HG03108 (cell line): ENCODE results near the gene ADAMTSL2.

Source experiments
- ATAC-seq: cut with Tn5 transposase; IDR thresholded peaks from one replicate; pipeline ENCODE4 v1.9.1; 2021; ENCODE audit warnings: moderate library complexity; ENCODE audit not compliant: unreplicated experiment

Gene ADAMTSL2

GRCh38 chr9:133532937-133533668 is 1.4 kb upstream of the ADAMTSL2 start:
- no peak for ATAC-seq

GRCh38 chr9:133533857-133534256 is 647 bp upstream of the ADAMTSL2 start:
- ATAC-seq: no peak

GRCh38 chr9:133535306-133535877 is 888 bp downstream of the ADAMTSL2 start:
- ATAC-seq: no peak

GRCh38 chr9:133536080-133536479 is 1.6 kb downstream of the ADAMTSL2 start:
- ATAC-seq: no peak

- no peak for ATAC-seq
These were observed 2.0 kb downstream of the ADAMTSL2 start for GRCh38 chr9:133536536-133536935.

- ATAC-seq: no peak
These were observed 2.8 kb downstream of the ADAMTSL2 start for GRCh38 chr9:133537257-133537656.

GRCh38 chr9:133538176-133538575 is 3.7 kb downstream of the ADAMTSL2 start:
- no peak for ATAC-seq

- ATAC-seq: no peak
These were observed 4.6 kb downstream of the ADAMTSL2 start for GRCh38 chr9:133538851-133539833.

- ATAC-seq: no peak
These were observed 5.6 kb downstream of the ADAMTSL2 start for GRCh38 chr9:133539991-133540697.

GRCh38 chr9:133540698-133541025 is 6.2 kb downstream of the ADAMTSL2 start:
- no peak for ATAC-seq

- no peak for ATAC-seq
These were observed 7.5 kb downstream of the ADAMTSL2 start for GRCh38 chr9:133542002-133542401.

GRCh38 chr9:133543772-133544467 is 9.4 kb downstream of the ADAMTSL2 start:
- ATAC-seq: no peak

- ATAC-seq: no peak
These were observed 11.2 kb downstream of the ADAMTSL2 start for GRCh38 chr9:133545494-133546286.

- no peak for ATAC-seq
These were observed 11.8 kb downstream of the ADAMTSL2 start for GRCh38 chr9:133546287-133546680.

GRCh38 chr9:133547116-133547515 is 12.6 kb downstream of the ADAMTSL2 start:
- ATAC-seq: no peak

- ATAC-seq: no peak
These were observed 16.9 kb downstream of the ADAMTSL2 start for GRCh38 chr9:133551446-133551845.

GRCh38 chr9:133552236-133552635 is 17.7 kb downstream of the ADAMTSL2 start:
- ATAC-seq: no peak

- ATAC-seq: no peak
These were observed 18.6 kb downstream of the ADAMTSL2 start for GRCh38 chr9:133553123-133553522.

- no peak for ATAC-seq
These were observed 19.6 kb downstream of the ADAMTSL2 start for GRCh38 chr9:133553973-133554713.
